Smooth muscle cell (in vitro differentiated cells): Measurements from ENCODE around the gene CYTH2. TPM values are rescaled to one million over a fixed set of nuclear protein-coding genes. Genes with fewer than 3 reads are reported as not detected.

Experiments used
- DNase-seq: peaks from one replicate; lab custom pipeline; 2025; ENCODE audit not compliant: unreplicated experiment; lab: John Stamatoyannopoulos, UW
- H2AFZ ChIP-seq: fragments of 200-600 bp; sonication (generic); 2 replicates; pipeline ENCODE4 v1.6.0; 2016; ENCODE audit warnings: antibody characterized with exemption, low read depth, mild to moderate bottlenecking
- H3F3A ChIP-seq: fragments of 200-600 bp; sonication (generic); 2 replicates; pipeline ENCODE4 v1.6.0; 2017; ENCODE audit warnings: antibody characterized with exemption, low read depth
- H3K27ac ChIP-seq: fragments of 200-600 bp; sonication (generic); 2 replicates; pipeline ENCODE4 v1.5.1; 2016; ENCODE audit warnings: low read depth, mild to moderate bottlenecking
- H3K27me3 ChIP-seq: fragments of 200-600 bp; sonication (generic); 2 replicates; pipeline ENCODE4 v1.6.1; 2016; ENCODE audit warnings: low read depth, mild to moderate bottlenecking
- H3K36me3 ChIP-seq: fragments of 200-600 bp; sonication (generic); 2 replicates; pipeline ENCODE4 v1.5.1; 2016; ENCODE audit warnings: low read depth
- H3K4me1 ChIP-seq: fragments of 200-600 bp; sonication (generic); 2 replicates; pipeline ENCODE4 v1.5.1; 2016; ENCODE audit warnings: low read depth
- H3K4me2 ChIP-seq: fragments of 200-600 bp; sonication (generic); 2 replicates; pipeline ENCODE4 v1.6.0; 2016; ENCODE audit warnings: mild to moderate bottlenecking
- H3K4me3 ChIP-seq: fragments of 200-600 bp; sonication (generic); 2 replicates; pipeline ENCODE4 v1.5.1; 2016; ENCODE audit warnings: mild to moderate bottlenecking
- H3K79me2 ChIP-seq: fragments of 200-600 bp; sonication (generic); 2 replicates; pipeline ENCODE4 v1.6.0; 2016; ENCODE audit warnings: low read depth, mild to moderate bottlenecking
- H3K9ac ChIP-seq: fragments of 200-600 bp; sonication (generic); 2 replicates; pipeline ENCODE4 v1.6.0; 2016; ENCODE audit warnings: low read depth
- H3K9me3 ChIP-seq: fragments of 200-600 bp; sonication (generic); replicated peaks from 2 replicates; pipeline ENCODE4 v1.5.1; 2016; ENCODE audit warnings: low read depth
- H4K20me1 ChIP-seq: fragments of 200-600 bp; sonication (generic); 2 replicates; pipeline ENCODE4 v1.6.0; 2016; ENCODE audit warnings: low read depth
- CTCF ChIP-seq: fragments of 200-600 bp; sonication (generic); IDR thresholded peaks from 2 replicates; pipeline ENCODE4 v1.5.1; 2017; ENCODE audit warnings: borderline replicate concordance, mild to moderate bottlenecking, antibody characterized with exemption; ENCODE audit not compliant: insufficient read depth, poor library complexity, severe bottlenecking
- WGBS: methylation state at CpG from one replicate; pipeline ENCODE4 v1.1.7; 2016; ENCODE audit warnings: low lambda C conversion rate; 5-methylcytosine and 5-hydroxymethylcytosine counted together
- polyA plus RNA-seq: library from polyadenylated mRNA; unstranded; fragments of >200 nt; fragmentation: Nextera tagmentation; extraction: Ambion mirVana; gene quantifications from 2 replicates; pipeline ENCODE4 v1.2.1, GENCODE V29; 2016
- total RNA-seq: library from RNA; depleted of rRNA; stranded (reverse); fragments of >200 nt; gene quantifications from 2 replicates; pipeline ENCODE4 v1.2.3, GENCODE V29; 2014

CYTH2 gene
- total and polyA plus RNA-seq, 2 experiments from 2014 or later: 49.7 to 62.1 TPM

- H3K9ac ChIP-seq: no peak overlapping the region
- no peaks in the 10 kb centered on the region for H3K36me3 ChIP-seq
- no peak for DNase-seq
- H3F3A ChIP-seq: no peaks in the 10 kb centered on the region
- peaks cover 6% of the 10 kb centered on the region for H4K20me1 ChIP-seq
- no peaks in the 10 kb centered on the region for H3K79me2 ChIP-seq
- H3K4me3 ChIP-seq: no peak overlapping the region
- no peaks in the 10 kb centered on the region for H3K4me1 ChIP-seq
- TF ChIP-seq CTCF: no peak
- H3K27me3 ChIP-seq: no peaks in the 10 kb centered on the region
- no peak overlapping the region for H2AFZ ChIP-seq
- no peaks in the 10 kb centered on the region for H3K9me3 ChIP-seq
- H3K27ac ChIP-seq: no peak overlapping the region
- H3K4me2 ChIP-seq: no peak overlapping the region
- WGBS: 100% methylated on average over 14 of the region's 22 CpGs
Observed at GRCh38 chr19:48454150-48454730, 14.9 kb upstream of the CYTH2 start.

- H3K27ac ChIP-seq: no peak within 1 kb of the TSS
- no peak for DNase-seq
- no peaks in the 10 kb centered on the region for H3F3A ChIP-seq
- H3K27me3 ChIP-seq: no peaks in the 10 kb centered on the region
- no peak for TF ChIP-seq CTCF
- no peak within 1 kb of the TSS for H3K9ac ChIP-seq
- H3K4me3 ChIP-seq: no peak within 1 kb of the TSS
- H2AFZ ChIP-seq: no peak within 1 kb of the TSS
- no peaks in the 10 kb centered on the region for H3K36me3 ChIP-seq
- H4K20me1 ChIP-seq: peaks cover 6% of the 10 kb centered on the region
- no peaks in the 10 kb centered on the region for H3K9me3 ChIP-seq
- no peaks in the 10 kb centered on the region for H3K79me2 ChIP-seq
- no peaks in the 10 kb centered on the region for H3K4me1 ChIP-seq
- no peak within 1 kb of the TSS for H3K4me2 ChIP-seq
- 94% methylated on average over 16 of the region's 16 CpGs for WGBS
Observed at GRCh38 chr19:48455171-48455907, 13.8 kb upstream of the CYTH2 start, which contains the start of gene KCNJ14. KCNJ14 (plus strand) TSS chr19:48455574; CDS start chr19:48461725, 6,151 bp downstream.

GRCh38 chr19:48455908-48456562 lies 13.1 kb upstream of the CYTH2 start:
- H3F3A ChIP-seq: no peaks in the 10 kb centered on the region
- no peak for DNase-seq

More at GRCh38 chr19:48455908-48456562, 13.1 kb upstream of the CYTH2 start:
- H3K4me2 ChIP-seq: no peak overlapping the region
- no peak overlapping the region for H3K4me3 ChIP-seq
- H3K27ac ChIP-seq: no peak overlapping the region
- H3K9me3 ChIP-seq: no peaks in the 10 kb centered on the region
- H3K27me3 ChIP-seq: no peaks in the 10 kb centered on the region
- H3K36me3 ChIP-seq: no peaks in the 10 kb centered on the region
- peaks cover 6% of the 10 kb centered on the region for H4K20me1 ChIP-seq
- H3K4me1 ChIP-seq: no peaks in the 10 kb centered on the region
- H2AFZ ChIP-seq: no peak overlapping the region
- no peak overlapping the region for H3K9ac ChIP-seq
- WGBS: 96% methylated on average over 11 of the region's 11 CpGs
- TF ChIP-seq CTCF: no peak
- no peaks in the 10 kb centered on the region for H3K79me2 ChIP-seq
